ENCODE data around the gene ZC3H10.

DNA sequence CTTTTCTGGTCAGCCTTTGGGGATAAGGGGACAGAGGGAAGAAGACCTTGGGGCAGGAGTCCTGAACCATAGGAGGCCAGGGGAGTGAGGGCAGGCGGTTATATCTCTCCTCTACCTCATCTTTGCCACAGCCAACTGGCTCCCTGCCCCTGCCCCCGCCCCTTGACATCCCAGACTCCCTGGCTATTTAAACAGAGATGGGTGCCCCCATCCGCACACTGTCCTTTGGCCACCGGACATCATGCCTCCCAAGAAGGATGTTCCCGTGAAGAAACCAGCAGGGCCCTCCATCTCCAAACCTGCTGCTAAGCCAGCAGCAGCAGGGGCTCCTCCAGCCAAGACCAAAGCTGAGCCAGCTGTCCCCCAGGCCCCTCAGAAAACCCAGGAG is 35.6 kb downstream of the ZC3H10 start:
- TF ChIP-seq YY1 (IDR thresholded peaks at IDR 0.05; ENCODE audit: insufficient read depth, insufficient read length) (no peak), SUZ12 (IDR thresholded peaks at IDR 0.05; ENCODE audit: extremely low read depth, insufficient read depth, insufficient read length) (no peak), ZNF274 (IDR thresholded peaks at IDR 0.05; ENCODE audit: low read depth, low read length) (no peak)
